GM18499 (cell line): ENCODE measurements around the gene MBD3.

ENCODE experiments used
- ATAC-seq: cut with Tn5 transposase; IDR thresholded peaks from one replicate; pipeline ENCODE4 v1.9.1; 2021; ENCODE audit warnings: moderate number of reproducible peaks; ENCODE audit not compliant: insufficient read depth, unreplicated experiment

Gene MBD3

DNA sequence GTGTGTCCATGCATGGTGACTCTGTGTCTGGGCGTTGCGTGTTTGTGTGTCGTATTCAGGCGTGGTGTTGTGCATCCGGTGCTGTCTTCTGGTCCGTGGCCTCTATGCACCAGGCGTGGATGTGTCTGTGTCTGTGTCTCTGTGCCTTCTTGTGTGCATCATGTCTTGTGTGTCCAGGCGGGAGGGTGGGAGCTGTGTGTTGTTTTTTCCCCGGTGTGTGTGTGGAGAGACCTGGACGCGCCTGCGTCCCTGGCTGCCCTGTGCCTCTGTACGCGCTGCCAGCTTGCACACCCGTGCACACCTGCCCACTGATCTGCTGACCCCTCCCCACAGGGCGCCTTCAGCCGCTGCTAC is 67.7 kb downstream of the MBD3 start:
- ATAC-seq = no peak

DNA sequence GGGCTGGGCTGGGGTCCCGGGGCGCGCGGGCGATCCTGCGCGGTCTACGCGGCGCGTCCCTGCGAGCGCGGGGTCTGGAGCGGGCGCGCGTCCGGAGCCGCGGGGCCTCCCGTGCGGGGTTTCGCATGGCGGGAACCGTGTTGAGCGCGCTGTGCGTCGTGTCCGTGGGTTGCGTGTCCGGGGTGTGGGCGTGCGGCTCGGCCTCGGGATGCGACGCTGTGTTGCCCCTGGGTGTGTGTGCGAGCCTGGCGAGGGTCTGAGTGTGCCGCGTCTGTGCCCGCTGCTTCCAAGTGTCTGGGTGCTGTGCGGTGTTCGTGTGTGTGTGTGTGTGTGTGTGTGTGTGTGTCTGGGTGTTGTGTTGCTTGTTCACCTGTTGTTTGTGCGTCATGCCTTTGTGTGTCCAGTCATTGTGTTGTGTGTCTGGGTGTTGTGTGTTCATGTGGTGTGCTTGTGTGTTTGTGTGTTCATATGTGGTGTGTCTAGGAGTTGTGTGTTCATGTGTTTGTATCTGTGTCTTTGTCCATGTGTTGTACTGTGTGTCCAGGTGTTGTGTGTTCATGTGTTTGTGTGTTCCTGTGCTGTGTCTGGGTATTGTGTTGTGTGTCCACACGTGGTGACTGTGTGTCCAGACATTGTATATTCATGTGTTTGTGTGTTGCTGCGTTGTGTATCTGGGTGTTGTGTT is 68.2 kb downstream of the MBD3 start:
- ATAC-seq = no peak
